HG03066 (cell line): ENCODE measurements around the gene ZNF215.
"Not testable (repeated sequence)": the region's sequence is repeated elsewhere in the genome, so short reads cannot be mapped to it uniquely, and the experiment has no call there.

Source experiments
- ATAC-seq: cut with Tn5 transposase; IDR thresholded peaks from one replicate; pipeline ENCODE4 v1.9.1; 2021; ENCODE audit warnings: low read depth; ENCODE audit not compliant: unreplicated experiment

The ZNF215 gene

GRCh38 chr11:6926208-6927029 is at the start of gene ZNF215:
Gene ZNF215, plus strand, starts transcription at chr11:6926426. Its CDS starts 5,847 bp downstream, at chr11:6932273.
- ATAC-seq = peak; percentile 70

DNA sequence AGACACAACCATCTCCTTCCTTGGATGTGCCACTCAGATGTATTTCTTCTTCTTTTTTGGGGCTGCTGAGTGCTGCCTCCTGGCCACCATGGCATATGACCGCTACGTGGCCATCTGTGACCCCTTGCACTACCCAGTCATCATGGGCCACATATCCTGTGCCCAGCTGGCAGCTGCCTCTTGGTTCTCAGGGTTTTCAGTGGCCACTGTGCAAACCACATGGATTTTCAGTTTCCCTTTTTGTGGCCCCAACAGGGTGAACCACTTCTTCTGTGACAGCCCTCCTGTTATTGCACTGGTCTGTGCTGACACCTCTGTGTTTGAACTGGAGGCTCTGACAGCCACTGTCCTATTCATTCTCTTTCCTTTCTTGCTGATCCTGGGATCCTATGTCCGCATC is 49.3 kb upstream of the ZNF215 start:
- ATAC-seq = no peak

DNA sequence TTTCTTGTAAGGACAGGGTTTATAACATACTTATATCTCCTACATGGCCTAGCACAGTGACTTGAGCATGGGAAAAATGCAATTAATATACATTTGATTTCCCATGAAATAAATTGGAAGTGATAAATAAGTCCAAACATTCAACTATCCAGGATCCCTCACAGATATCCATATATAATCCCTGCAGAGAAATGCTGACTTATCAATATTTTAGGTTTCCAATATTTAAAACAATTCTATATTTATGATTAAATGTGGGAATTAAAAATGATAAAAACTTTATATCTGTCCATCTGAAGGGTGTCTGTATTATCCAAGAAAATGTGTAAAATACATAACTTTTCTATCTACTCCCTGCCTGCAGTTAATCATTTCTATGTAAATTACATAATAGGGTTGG is 43.5 kb upstream of the ZNF215 start:
- ATAC-seq = no peak

- not testable (repeated sequence) for ATAC-seq
Measured at GRCh38 chr11:6887711-6888110, 38.5 kb upstream of the ZNF215 start.

- no peak for ATAC-seq
Measured at GRCh38 chr11:6888830-6889229, 37.4 kb upstream of the ZNF215 start.

DNA sequence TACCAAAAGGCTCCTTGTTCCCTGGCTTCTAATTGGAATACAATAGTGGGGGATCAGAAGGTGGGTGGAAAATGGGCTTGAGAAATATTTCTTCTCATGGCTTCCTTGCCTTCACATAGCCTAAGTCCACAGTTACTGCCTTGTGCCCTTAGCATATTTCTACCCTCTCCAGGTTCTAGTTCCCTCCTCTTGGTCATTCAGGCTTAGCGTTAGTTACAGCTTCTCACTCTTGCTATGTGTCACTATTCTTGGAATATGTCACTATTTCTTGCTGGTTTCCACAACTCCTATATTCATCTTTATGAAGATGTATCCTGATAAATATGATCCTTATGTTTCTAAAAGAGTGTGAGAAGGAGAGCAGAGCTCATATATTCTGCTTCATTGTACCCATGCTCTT is 36.4 kb upstream of the ZNF215 start:
- no peak for ATAC-seq

GRCh38 chr11:6892400-6892799 is 33.8 kb upstream of the ZNF215 start, which contains the start of gene OR2D2:
Gene OR2D2, minus strand, starts transcription at chr11:6892500. Its CDS starts 0 bp downstream, at chr11:6892500.
- ATAC-seq = no peak

DNA sequence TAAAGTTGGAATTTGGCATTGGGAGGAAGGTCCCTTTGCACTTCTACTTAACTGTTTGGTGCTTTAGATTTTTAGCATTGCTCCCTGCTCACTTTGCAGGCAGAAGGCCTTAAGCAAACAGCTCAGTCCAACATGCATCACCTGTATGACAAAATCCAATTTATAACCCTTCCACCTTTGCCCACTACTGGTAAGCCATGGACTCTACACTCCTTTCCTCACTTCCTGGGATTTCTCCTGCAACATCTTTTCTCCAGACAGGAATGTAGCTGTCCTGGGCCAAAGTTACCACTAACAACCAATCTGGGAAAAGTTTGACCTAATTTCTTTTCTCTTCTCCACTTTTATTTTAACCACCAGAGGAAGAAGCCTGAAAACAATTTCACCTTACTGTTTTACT is 32.1 kb upstream of the ZNF215 start:
- ATAC-seq = no peak

GRCh38 chr11:6895010-6895409 is 31.2 kb upstream of the ZNF215 start:
- peak; percentile 72 for ATAC-seq

DNA sequence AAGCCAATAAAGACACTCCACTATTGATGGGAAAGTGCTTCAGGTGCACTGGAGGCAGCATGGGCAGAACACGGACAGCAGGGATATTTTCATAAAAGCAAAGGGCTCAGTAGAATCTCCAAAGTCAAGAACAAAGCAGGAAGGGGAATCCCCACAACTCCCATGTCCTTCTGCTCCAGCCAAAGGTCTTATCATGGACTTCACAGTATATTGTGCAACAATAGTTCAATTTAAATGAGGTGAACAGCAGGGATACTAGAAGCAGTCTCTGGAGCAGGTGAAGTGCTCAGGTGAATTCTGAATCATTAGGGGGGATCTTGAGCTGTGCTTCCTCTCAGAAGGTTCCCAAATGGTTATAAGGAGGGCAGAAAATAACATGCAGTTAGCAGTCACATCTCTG is 27.3 kb upstream of the ZNF215 start:
- no peak for ATAC-seq

DNA sequence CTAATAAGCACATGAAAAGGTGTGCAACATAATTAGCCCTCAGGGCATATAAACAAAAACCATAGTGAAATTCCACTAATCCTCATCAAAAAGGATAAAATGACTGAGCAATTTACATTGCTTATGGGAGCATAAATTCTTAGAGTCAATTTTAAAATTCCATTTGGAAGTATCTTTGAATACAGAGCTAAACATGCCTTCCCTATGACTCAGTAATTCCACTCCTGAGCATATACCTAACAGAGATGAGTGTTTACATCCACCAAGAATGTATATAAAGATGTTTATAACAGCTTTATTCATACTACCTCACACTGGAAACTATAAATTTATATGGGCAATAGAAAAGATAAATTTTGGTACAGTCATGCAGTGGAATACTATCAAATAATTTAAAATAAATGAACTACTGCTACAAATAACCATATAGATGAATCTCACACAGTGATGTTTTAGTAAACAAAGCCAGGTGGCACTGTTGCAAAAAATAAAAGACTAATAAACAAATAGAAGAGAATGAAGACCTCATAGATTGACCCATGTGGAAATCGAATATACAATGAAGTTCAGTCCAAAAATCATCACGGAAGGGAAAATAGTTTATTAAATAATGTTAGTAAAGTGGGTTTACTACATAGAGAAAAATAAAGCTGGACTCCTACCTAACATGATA is 25.8 kb upstream of the ZNF215 start:
- no peak for ATAC-seq

DNA sequence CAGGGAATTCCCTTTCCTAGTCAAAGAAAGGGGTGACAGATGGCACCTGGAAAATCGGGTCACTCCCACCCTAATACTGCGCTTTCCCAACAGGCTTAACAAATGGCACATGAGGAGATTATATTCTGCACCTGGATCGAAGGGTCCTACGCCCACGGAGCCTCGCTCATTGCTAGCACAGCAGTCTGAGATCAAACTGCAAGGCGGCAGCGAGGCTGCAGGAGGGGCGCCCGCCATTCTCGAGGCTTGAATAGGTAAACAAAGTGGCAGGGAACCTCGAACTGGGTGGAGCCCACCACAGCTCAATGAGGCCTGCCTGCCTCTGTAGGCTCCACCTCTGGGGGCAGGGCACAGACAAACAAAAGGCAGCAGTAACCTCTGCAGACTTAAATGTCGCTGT is 21.4 kb upstream of the ZNF215 start:
- not testable (repeated sequence) for ATAC-seq

GRCh38 chr11:6911378-6911777 is 14.8 kb upstream of the ZNF215 start:
- ATAC-seq = no peak

DNA sequence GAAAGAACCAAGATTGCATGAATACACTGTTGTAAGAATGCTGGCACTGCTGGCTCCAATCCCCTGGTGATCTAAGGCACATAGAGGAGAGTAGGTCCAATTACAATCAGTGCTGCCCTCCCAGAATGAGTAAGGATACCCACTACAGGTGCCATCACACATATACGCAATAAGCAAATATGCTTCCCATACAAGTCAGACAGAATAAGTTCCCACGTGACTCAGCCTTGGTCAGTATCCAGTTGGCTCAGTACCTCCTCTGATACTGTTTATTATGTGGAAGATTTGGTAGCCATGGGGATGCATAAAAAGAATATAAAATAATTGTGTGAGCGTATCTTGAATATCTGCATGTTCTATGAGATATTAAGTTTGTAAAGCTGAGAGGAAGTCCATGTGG is 14.3 kb upstream of the ZNF215 start:
- ATAC-seq = no peak

GRCh38 chr11:6919698-6920097 is 6.5 kb upstream of the ZNF215 start:
- no peak for ATAC-seq

DNA sequence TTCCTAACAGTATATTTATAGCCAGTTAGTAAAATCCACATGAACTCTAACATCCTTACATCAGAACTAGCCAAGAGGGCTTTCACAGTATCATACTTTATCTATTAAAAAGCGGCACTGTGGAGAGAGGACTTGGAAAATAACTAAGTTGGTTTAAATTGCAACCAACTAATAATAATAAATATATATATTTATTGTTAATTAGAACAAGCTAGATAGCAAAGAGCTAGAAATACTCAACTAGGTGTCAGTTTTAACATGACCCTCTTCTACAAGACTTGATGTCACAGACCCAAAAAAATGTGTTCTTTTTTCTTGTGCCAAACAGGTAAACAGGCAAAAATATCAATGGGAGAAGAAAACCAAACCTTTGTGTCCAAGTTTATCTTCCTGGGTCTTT is 5.5 kb upstream of the ZNF215 start, which contains the start of gene OR2D3:
OR2D3 (plus strand) TSS at position 301 of the 400 bp plus-strand sequence; CDS start at position 301, 0 bp downstream.
- no peak for ATAC-seq

- no peak for ATAC-seq
Measured at GRCh38 chr11:6925007-6925577, 1.1 kb upstream of the ZNF215 start.

- ATAC-seq = peak; percentile 1
Measured at GRCh38 chr11:6925636-6926207, 504 bp upstream of the ZNF215 start.

GRCh38 chr11:6927030-6927617 is 898 bp downstream of the ZNF215 start:
- ATAC-seq = peak; percentile 55

DNA sequence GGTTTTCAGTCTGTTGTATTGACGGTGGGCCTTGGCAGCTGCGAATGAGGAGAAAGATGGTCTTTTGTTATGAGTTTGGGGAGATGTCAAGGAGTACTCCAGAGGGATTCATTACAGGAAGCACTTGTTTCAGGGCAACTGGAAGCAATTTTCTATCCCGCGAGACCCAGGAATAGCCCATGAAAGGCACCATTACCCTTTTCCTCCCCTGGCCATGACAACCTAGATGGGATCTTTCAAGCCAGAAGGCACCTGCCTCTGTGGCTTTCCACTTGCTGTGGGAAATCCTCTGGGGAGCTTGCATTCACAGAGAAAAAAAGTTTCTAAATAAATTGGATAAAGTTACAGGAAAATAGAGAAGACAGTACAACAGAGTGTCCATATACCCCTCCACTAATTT is 2.7 kb downstream of the ZNF215 start:
- no peak for ATAC-seq
